Bronchial epithelial cell (primary cell): Measurements from ENCODE around the gene PPP3CA. TPM values are rescaled to one million over a fixed set of nuclear protein-coding genes. Genes with fewer than 3 reads are reported as not detected.

Source experiments
- DNase-seq: peaks from one replicate; pipeline ENCODE4 v3.0.0-alpha.2; 2010; ENCODE audit warnings: low read depth
- FAIRE-seq: peaks from 2 replicates; lab custom pipeline; 2011; peaks lifted over from hg19 to GRCh38; lab: Jason Lieb, UNC
- H3K27me3 ChIP-seq: 2 replicates; pipeline ENCODE4 v1.5.1; 2011; ENCODE audit warnings: low read length; ENCODE audit not compliant: control insufficient read depth, insufficient read depth
- H3K36me3 ChIP-seq: 2 replicates; pipeline ENCODE4 v1.5.1; 2011; ENCODE audit warnings: low read length; ENCODE audit not compliant: control insufficient read depth, insufficient read depth
- H3K4me3 ChIP-seq: 2 replicates; pipeline ENCODE4 v1.5.1; 2011; ENCODE audit warnings: mild to moderate bottlenecking, low read depth, low read length, control low read depth
- total RNA-seq: library from RNA; depleted of rRNA; stranded (reverse); fragments of >200 nt; gene quantifications from 2 replicates; pipeline ENCODE4 v1.2.1, GENCODE V29; 2014
- TF ChIP-seq, protein P1 (sequence below): IDR thresholded peaks from 2 replicates; pipeline ENCODE4 v1.5.1; 2011; ENCODE audit warnings: mild to moderate bottlenecking, moderate library complexity, low read length, control low read depth, inconsistent platforms; ENCODE audit not compliant: insufficient read depth, severe bottlenecking

Gene PPP3CA
- total RNA-seq, 1 donor from 2014 or later = 48.2 TPM

DNA sequence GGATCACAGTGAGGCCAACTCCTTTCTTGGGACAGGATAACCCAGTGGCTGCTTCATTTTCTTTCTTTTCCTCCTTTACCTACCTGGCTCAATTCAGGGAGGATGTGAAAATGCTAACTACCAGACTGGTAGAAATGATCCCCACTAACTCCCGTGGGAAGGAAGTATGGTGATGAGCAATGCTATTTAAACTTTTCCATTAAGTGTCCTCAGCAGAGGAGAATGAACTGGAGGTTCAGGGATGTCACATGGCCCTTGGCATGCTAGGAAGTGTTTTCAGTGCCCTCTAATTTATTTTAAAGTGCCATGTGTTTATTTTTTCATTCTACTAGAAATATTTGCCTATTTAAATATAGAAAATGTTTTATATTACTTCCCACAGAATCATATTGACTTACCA, 363.9 kb downstream of the PPP3CA start:
- TF ChIP-seq, protein P1, sequence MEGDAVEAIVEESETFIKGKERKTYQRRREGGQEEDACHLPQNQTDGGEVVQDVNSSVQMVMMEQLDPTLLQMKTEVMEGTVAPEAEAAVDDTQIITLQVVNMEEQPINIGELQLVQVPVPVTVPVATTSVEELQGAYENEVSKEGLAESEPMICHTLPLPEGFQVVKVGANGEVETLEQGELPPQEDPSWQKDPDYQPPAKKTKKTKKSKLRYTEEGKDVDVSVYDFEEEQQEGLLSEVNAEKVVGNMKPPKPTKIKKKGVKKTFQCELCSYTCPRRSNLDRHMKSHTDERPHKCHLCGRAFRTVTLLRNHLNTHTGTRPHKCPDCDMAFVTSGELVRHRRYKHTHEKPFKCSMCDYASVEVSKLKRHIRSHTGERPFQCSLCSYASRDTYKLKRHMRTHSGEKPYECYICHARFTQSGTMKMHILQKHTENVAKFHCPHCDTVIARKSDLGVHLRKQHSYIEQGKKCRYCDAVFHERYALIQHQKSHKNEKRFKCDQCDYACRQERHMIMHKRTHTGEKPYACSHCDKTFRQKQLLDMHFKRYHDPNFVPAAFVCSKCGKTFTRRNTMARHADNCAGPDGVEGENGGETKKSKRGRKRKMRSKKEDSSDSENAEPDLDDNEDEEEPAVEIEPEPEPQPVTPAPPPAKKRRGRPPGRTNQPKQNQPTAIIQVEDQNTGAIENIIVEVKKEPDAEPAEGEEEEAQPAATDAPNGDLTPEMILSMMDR = no peak
- no peak for FAIRE-seq

DNA sequence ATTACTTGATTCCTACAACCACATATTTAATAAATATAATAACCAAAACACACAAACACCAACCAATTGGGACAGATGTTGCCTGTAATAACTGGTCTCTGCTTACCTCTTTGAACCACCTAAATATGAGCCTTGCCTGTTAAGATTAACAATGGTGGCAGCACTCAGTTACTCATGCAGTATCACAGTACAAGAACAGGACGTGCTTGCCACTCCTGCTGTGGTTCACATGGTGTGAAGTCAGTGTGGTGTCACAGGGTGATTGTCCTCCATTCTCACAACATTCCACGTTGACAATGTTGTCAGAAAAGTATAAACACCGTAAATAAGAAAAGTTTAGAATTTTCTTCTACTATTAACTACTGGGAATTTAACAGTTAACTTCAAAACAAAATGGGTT, 365.0 kb downstream of the PPP3CA start:
- TF ChIP-seq, protein P1 = no peak

More for the DNA sequence above, 363.9 kb downstream of the PPP3CA start:
- no peaks in the 10 kb centered on the region for H3K27me3 ChIP-seq
- no peak for DNase-seq
- H3K36me3 ChIP-seq = no peaks in the 10 kb centered on the region
- H3K4me3 ChIP-seq = no peak overlapping the region

DNA sequence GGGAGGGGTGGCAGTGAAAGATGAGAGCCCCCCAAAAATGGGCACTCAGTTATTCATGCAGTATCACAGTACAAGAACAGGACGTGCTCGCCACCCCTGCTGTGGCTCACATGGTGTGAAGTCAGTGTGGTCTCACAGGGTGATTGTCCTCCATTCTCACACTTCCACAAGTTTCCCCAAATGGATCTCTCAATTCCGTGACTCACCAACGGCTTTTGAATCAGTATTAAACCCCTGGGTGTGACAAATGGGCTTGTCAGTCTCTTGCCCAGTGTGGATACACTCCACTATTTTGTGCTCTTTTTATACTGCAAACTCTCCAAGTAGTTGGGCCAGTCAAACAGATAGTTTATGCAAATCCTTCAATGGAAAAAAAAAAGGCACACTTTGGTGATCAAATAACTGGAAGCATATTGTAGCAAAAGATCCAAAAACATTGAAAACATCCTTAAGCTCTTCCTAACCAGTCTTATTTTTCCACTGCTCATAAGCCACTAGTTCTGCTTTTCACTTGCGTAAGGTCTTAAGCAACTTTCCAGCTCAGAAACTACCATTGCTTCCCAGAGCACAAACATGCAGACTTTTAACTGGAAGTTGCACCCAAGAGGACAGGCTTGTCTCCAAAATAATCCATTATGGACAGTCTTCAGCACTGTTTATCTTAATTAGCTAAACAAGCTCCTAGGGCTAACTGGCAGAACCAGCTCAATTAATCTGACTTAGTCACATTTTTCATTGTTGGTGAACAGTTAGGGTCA, 365.7 kb downstream of the PPP3CA start:
- no peak overlapping the region for H3K4me3 ChIP-seq
- FAIRE-seq (no peak), DNase-seq (peak; percentile 22)
- H3K36me3 ChIP-seq = no peaks in the 10 kb centered on the region
- TF ChIP-seq, protein P1 = no peak
- no peaks in the 10 kb centered on the region for H3K27me3 ChIP-seq

More for the DNA sequence above, 365.0 kb downstream of the PPP3CA start:
- Histone ChIP-seq H3K36me3 (no peaks in the 10 kb centered on the region), H3K27me3 (no peaks in the 10 kb centered on the region), H3K4me3 (no peak overlapping the region)
- DNase-seq (peak; percentile 43), FAIRE-seq (no peak)

DNA sequence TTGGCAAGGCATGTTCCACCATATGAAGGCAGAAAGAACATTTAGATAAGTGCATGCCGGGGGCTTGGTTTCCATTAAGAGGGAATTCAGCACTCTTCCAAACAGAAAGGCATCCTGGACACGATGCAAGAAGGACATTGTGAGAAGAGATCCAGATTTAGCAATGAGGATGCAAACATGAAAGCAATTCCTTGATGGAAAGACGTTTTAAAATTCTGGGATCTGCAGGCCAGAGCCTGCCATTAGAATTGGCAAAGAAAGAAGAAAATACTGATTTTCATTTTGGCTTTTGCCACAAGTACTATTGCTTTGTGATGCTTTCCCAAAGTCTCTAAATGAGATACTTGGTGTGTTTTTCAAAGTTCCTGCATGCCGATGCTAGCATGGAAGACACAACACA, 367.6 kb downstream of the PPP3CA start:
- Histone ChIP-seq H3K27me3 (no peaks in the 10 kb centered on the region), H3K36me3 (no peaks in the 10 kb centered on the region), H3K4me3 (no peak overlapping the region)
- TF ChIP-seq, protein P1 = no peak
- DNase-seq (no peak), FAIRE-seq (no peak)

- no peak for DNase-seq
- no peak overlapping the region for H3K4me3 ChIP-seq
- H3K36me3 ChIP-seq = no peaks in the 10 kb centered on the region
- H3K27me3 ChIP-seq = no peaks in the 10 kb centered on the region
- FAIRE-seq = no peak
- TF ChIP-seq, protein P1 = no peak
Measured at GRCh38 chr4:100977746-100978397, 369.5 kb downstream of the PPP3CA start.
